Measurements from ENCODE around the gene MAOB.

MAOB gene

GRCh38 chrX:43743100-43743822 is 139.0 kb downstream of the MAOB start:
- no peak for DNase-seq
- Histone ChIP-seq H3K4me3 (ENCODE audit: control insufficient read depth in 1 of 7, extremely low read depth in 1 of 7, insufficient read depth in 4 of 7, low read depth in 2 of 7, low read length in 6 of 7) (no peak overlapping the region), H3K27ac (ENCODE audit: insufficient read depth in 1 of 2, low read depth in 1 of 2, low read length in 2 of 2, poor library complexity in 1 of 2, severe bottlenecking in 2 of 2) (no peak overlapping the region), H3K36me3 (ENCODE audit: control insufficient read depth in 4 of 4, insufficient read depth in 4 of 4, low read length in 3 of 4) (no peaks in the 10 kb centered on the region), H3K4me1 (ENCODE audit: control extremely low read depth in 1 of 4, control insufficient read depth in 4 of 4, insufficient read depth in 4 of 4, low read length in 3 of 4) (no peaks in the 10 kb centered on the region), H3K27me3 (replicated peaks in 2 of 5; ENCODE audit: control insufficient read depth in 4 of 5, insufficient read depth in 5 of 5, low read length in 4 of 5) (peaks cover 0 to 6% (median 0%) of the 10 kb centered on the region in 5 experiments), H3K9me3 (ENCODE audit: control extremely low read depth in 1 of 5, control insufficient read depth in 4 of 5, insufficient read depth in 2 of 5, low read depth in 1 of 5, low read length in 4 of 5) (no peaks in the 10 kb centered on the region)
- ChIA-PET CTCF (no interaction called here), POLR2A (no interaction called here)
- 86% methylated on average over 5 of the region's 5 CpGs for WGBS (ENCODE audit: insufficient coverage)

DNA sequence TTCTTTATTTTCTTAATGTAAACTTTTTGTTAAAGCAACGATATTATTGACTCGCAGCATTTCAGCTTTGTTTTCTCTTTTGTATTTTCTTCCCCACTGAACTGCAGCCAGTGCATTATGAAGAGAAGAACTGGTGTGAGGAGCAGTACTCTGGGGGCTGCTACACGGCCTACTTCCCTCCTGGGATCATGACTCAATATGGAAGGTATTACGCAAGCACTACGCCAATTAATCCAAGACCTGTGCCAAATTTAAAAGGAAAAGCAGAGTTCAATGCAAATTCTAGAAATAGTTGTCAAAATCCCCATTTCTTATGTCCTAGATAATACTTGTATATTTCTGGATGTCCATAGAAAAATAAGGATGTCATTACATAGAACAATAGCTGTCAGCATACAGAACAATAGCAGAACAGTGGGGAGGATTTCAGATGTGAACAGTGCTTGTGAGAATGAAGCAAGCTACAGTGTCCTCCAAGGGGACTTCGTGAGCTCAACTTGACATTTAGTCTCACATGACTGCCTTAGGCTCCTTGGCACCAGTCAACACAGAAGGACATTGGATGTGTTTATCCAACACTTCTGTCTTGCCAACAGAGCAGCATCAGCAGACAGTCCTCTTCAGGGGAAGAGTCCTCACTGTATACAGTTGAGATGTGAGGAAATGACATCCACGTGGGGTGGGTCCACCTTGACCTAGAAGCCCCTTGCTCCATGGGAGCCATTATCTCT is 140.2 kb downstream of the MAOB start:
- ChIA-PET CTCF (interaction anchor here (1.0 kb wide), 1 partner anchor 9 kb away, joined by 3 read pairs; no protein-coding TSS in a partner anchor), POLR2A (no interaction called here)
- Histone ChIP-seq H3K4me1 (ENCODE audit: control extremely low read depth in 1 of 4, control insufficient read depth in 4 of 4, insufficient read depth in 4 of 4, low read length in 3 of 4) (no peaks in the 10 kb centered on the region), H3K9me3 (ENCODE audit: control extremely low read depth in 1 of 5, control insufficient read depth in 4 of 5, insufficient read depth in 2 of 5, low read depth in 1 of 5, low read length in 4 of 5) (no peaks in the 10 kb centered on the region), H3K36me3 (ENCODE audit: control insufficient read depth in 4 of 4, insufficient read depth in 4 of 4, low read length in 3 of 4) (no peaks in the 10 kb centered on the region), H3K27me3 (replicated peaks in 2 of 5; ENCODE audit: control insufficient read depth in 4 of 5, insufficient read depth in 5 of 5, low read length in 4 of 5) (peaks cover 0 to 6% (median 0%) of the 10 kb centered on the region in 5 experiments), H3K4me3 (ENCODE audit: control insufficient read depth in 1 of 7, extremely low read depth in 1 of 7, insufficient read depth in 4 of 7, low read depth in 2 of 7, low read length in 6 of 7) (no peak overlapping the region), H3K27ac (ENCODE audit: insufficient read depth in 1 of 2, low read depth in 1 of 2, low read length in 2 of 2, poor library complexity in 1 of 2, severe bottlenecking in 2 of 2) (no peak overlapping the region)
- peak in 2 of 3 donors; percentile 1 to 6 for DNase-seq
- WGBS (ENCODE audit: insufficient coverage): 61% methylated on average over 6 of the region's 7 CpGs

DNA sequence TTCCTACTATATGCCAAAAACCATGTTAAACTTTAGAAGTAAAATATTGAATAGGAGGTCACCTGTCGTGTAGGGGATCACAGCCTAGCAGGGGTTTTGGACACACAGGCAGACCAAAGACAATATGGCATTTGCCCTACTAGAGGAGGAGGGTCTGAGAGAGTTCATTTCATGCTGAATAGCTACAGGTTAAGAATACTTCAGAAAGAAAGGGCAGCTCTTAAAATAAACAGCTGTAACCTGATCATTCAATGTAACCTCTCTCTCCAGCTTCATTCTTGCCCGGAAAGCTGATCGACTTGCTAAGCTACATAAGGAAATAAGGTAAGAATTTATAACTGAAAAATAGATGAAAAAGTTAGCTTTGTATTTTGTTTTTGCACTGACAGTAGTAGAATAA is 146.3 kb downstream of the MAOB start:
- WGBS (ENCODE audit: insufficient coverage): no CpG with 5 or more reads among the region's 3 CpGs
- DNase-seq: no peak
- Histone ChIP-seq H3K27ac (ENCODE audit: insufficient read depth in 1 of 2, low read depth in 1 of 2, low read length in 2 of 2, poor library complexity in 1 of 2, severe bottlenecking in 2 of 2) (no peak overlapping the region), H3K9me3 (ENCODE audit: control extremely low read depth in 1 of 5, control insufficient read depth in 4 of 5, insufficient read depth in 2 of 5, low read depth in 1 of 5, low read length in 4 of 5) (no peaks in the 10 kb centered on the region), H3K36me3 (ENCODE audit: control insufficient read depth in 4 of 4, insufficient read depth in 4 of 4, low read length in 3 of 4) (no peaks in the 10 kb centered on the region), H3K27me3 (replicated peaks in 2 of 5; ENCODE audit: control insufficient read depth in 4 of 5, insufficient read depth in 5 of 5, low read length in 4 of 5) (peaks cover 0 to 5% (median 0%) of the 10 kb centered on the region in 5 experiments), H3K4me3 (ENCODE audit: control insufficient read depth in 1 of 7, extremely low read depth in 1 of 7, insufficient read depth in 4 of 7, low read depth in 2 of 7, low read length in 6 of 7) (no peak overlapping the region), H3K4me1 (ENCODE audit: control extremely low read depth in 1 of 4, control insufficient read depth in 4 of 4, insufficient read depth in 4 of 4, low read length in 3 of 4) (no peaks in the 10 kb centered on the region)
- POLR2A ChIA-PET: no interaction called here
- CTCF ChIA-PET: no interaction called here

DNA sequence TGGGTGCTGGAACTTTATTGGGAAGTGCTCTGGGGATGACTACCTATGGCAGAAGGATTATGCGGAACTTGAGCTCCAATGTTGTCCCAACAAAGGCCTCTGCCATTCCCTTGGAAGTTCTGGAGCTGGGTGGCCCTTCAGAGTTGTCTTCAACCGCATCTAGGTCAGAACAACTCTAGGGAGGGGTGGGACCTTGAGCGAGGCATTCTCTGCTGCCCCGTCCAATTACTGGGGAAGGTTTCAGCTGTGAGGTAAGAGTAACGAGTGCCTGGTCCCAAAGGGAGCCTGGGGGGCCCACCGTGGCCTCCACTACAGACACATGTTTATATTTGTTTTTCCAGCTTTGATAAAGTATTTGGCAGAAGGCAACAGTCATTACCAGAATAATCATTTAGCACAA is 146.7 kb downstream of the MAOB start:
- Histone ChIP-seq H3K36me3 (ENCODE audit: control insufficient read depth in 4 of 4, insufficient read depth in 4 of 4, low read length in 3 of 4) (no peaks in the 10 kb centered on the region), H3K4me3 (ENCODE audit: control insufficient read depth in 1 of 7, extremely low read depth in 1 of 7, insufficient read depth in 4 of 7, low read depth in 2 of 7, low read length in 6 of 7) (no peak overlapping the region), H3K27me3 (replicated peaks in 2 of 5; ENCODE audit: control insufficient read depth in 4 of 5, insufficient read depth in 5 of 5, low read length in 4 of 5) (peaks cover 0 to 5% (median 0%) of the 10 kb centered on the region in 5 experiments), H3K27ac (ENCODE audit: insufficient read depth in 1 of 2, low read depth in 1 of 2, low read length in 2 of 2, poor library complexity in 1 of 2, severe bottlenecking in 2 of 2) (no peak overlapping the region), H3K4me1 (ENCODE audit: control extremely low read depth in 1 of 4, control insufficient read depth in 4 of 4, insufficient read depth in 4 of 4, low read length in 3 of 4) (no peaks in the 10 kb centered on the region), H3K9me3 (ENCODE audit: control extremely low read depth in 1 of 5, control insufficient read depth in 4 of 5, insufficient read depth in 2 of 5, low read depth in 1 of 5, low read length in 4 of 5) (peaks cover 0 to 1% (median 0%) of the 10 kb centered on the region in 5 experiments)
- POLR2A ChIA-PET: no interaction called here
- WGBS (ENCODE audit: insufficient coverage): 73% methylated on average over 4 of the region's 6 CpGs
- CTCF ChIA-PET: no interaction called here
- DNase-seq: no peak

DNA sequence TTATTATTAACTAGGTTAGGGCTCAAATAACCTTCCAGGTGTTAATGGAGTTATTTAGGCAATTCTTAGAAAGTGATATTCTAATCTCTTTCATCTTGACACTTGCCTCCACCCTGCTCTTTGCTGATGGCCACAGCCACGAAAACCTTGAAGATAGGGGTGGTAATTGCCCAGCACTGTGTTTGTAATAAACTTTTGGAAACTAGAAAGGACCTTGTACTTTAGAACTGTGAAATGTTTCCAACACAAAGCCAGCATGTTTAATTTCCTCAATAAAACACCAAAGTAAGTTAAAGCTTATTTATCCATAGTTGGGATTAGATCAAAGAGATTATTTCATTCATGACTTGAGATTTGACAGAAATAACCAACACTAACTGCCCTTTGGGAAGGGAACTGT is 147.8 kb downstream of the MAOB start:
- no CpG with 5 or more reads among the region's 1 CpG for WGBS (ENCODE audit: insufficient coverage)
- ChIA-PET POLR2A (no interaction called here), CTCF (no interaction called here)
- Histone ChIP-seq H3K4me3 (ENCODE audit: control insufficient read depth in 1 of 7, extremely low read depth in 1 of 7, insufficient read depth in 4 of 7, low read depth in 2 of 7, low read length in 6 of 7) (no peak overlapping the region), H3K27me3 (replicated peaks in 2 of 5; ENCODE audit: control insufficient read depth in 4 of 5, insufficient read depth in 5 of 5, low read length in 4 of 5) (peaks cover 0 to 5% (median 0%) of the 10 kb centered on the region in 5 experiments), H3K9me3 (ENCODE audit: control extremely low read depth in 1 of 5, control insufficient read depth in 4 of 5, insufficient read depth in 2 of 5, low read depth in 1 of 5, low read length in 4 of 5) (peaks cover 0 to 2% (median 0%) of the 10 kb centered on the region in 5 experiments), H3K36me3 (ENCODE audit: control insufficient read depth in 4 of 4, insufficient read depth in 4 of 4, low read length in 3 of 4) (no peaks in the 10 kb centered on the region), H3K4me1 (ENCODE audit: control extremely low read depth in 1 of 4, control insufficient read depth in 4 of 4, insufficient read depth in 4 of 4, low read length in 3 of 4) (no peaks in the 10 kb centered on the region), H3K27ac (ENCODE audit: insufficient read depth in 1 of 2, low read depth in 1 of 2, low read length in 2 of 2, poor library complexity in 1 of 2, severe bottlenecking in 2 of 2) (no peak overlapping the region)
- no peak for DNase-seq

DNA sequence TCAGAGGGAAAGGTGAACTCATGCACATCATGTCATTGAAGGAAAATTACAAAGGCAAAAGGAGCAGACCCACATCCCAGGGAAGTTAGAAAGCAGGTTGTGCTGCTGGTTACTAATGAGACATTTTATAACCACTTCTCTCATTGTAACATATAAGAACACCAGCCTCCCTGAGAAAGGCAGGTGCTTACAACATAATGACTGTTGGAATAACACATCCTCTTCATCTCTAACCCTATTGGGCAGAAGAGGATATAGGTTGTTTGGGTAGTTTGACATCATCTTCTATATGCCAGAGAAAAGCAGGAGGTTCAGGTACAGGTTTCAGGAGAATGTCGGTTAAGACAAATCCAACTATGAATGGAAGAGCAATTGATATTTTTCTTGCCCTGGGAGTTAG is 148.6 kb downstream of the MAOB start:
- H3K36me3 ChIP-seq (ENCODE audit: control insufficient read depth in 4 of 4, insufficient read depth in 4 of 4, low read length in 3 of 4): no peaks in the 10 kb centered on the region
- WGBS (ENCODE audit: insufficient coverage): 100% methylated on average over 1 of the region's 1 CpG
- no peak overlapping the region for H3K27ac ChIP-seq (ENCODE audit: insufficient read depth in 1 of 2, low read depth in 1 of 2, low read length in 2 of 2, poor library complexity in 1 of 2, severe bottlenecking in 2 of 2)
- peaks cover 0 to 9% (median 0%) of the 10 kb centered on the region in 5 experiments for H3K27me3 ChIP-seq (replicated peaks in 2 of 5; ENCODE audit: control insufficient read depth in 4 of 5, insufficient read depth in 5 of 5, low read length in 4 of 5)
- H3K9me3 ChIP-seq (ENCODE audit: control extremely low read depth in 1 of 5, control insufficient read depth in 4 of 5, insufficient read depth in 2 of 5, low read depth in 1 of 5, low read length in 4 of 5): peaks cover 0 to 2% (median 0%) of the 10 kb centered on the region in 5 experiments
- POLR2A ChIA-PET: no interaction called here
- H3K4me3 ChIP-seq (ENCODE audit: control insufficient read depth in 1 of 7, extremely low read depth in 1 of 7, insufficient read depth in 4 of 7, low read depth in 2 of 7, low read length in 6 of 7): no peak overlapping the region
- no peak for DNase-seq
- no peaks in the 10 kb centered on the region for H3K4me1 ChIP-seq (ENCODE audit: control extremely low read depth in 1 of 4, control insufficient read depth in 4 of 4, insufficient read depth in 4 of 4, low read length in 3 of 4)
- CTCF ChIA-PET: interaction anchor here (0.9 kb wide), 1 partner anchor 14 kb away, joined by 3 read pairs; no protein-coding TSS in a partner anchor

- Histone ChIP-seq H3K27me3 (replicated peaks in 2 of 5; ENCODE audit: control insufficient read depth in 4 of 5, insufficient read depth in 5 of 5, low read length in 4 of 5) (peaks cover 0 to 12% (median 0%) of the 10 kb centered on the region in 5 experiments), H3K36me3 (ENCODE audit: control insufficient read depth in 4 of 4, insufficient read depth in 4 of 4, low read length in 3 of 4) (no peaks in the 10 kb centered on the region), H3K4me1 (ENCODE audit: control extremely low read depth in 1 of 4, control insufficient read depth in 4 of 4, insufficient read depth in 4 of 4, low read length in 3 of 4) (no peaks in the 10 kb centered on the region), H3K9me3 (ENCODE audit: control extremely low read depth in 1 of 5, control insufficient read depth in 4 of 5, insufficient read depth in 2 of 5, low read depth in 1 of 5, low read length in 4 of 5) (peaks cover 0 to 5% (median 0%) of the 10 kb centered on the region in 5 experiments), H3K4me3 (ENCODE audit: control insufficient read depth in 1 of 7, extremely low read depth in 1 of 7, insufficient read depth in 4 of 7, low read depth in 2 of 7, low read length in 6 of 7) (no peak overlapping the region), H3K27ac (ENCODE audit: insufficient read depth in 1 of 2, low read depth in 1 of 2, low read length in 2 of 2, poor library complexity in 1 of 2, severe bottlenecking in 2 of 2) (no peak overlapping the region)
- ChIA-PET CTCF (no interaction called here), POLR2A (no interaction called here)
- no peak for DNase-seq
- 100% methylated on average over 3 of the region's 7 CpGs for WGBS (ENCODE audit: insufficient coverage)
Measured at GRCh38 chrX:43731086-43731485, 151.2 kb downstream of the MAOB start.
